ENCODE measurements around the gene PRPF31. TPM values are rescaled to one million over a fixed set of nuclear protein-coding genes. Genes with fewer than 3 reads are reported as not detected.

Gene PRPF31
- total and polyA plus RNA-seq, 2 of the 13 experiments (the other 11 are each of a cell fraction or from before 2014, with no cell fraction given): 23.8 to 63.8 TPM

DNA sequence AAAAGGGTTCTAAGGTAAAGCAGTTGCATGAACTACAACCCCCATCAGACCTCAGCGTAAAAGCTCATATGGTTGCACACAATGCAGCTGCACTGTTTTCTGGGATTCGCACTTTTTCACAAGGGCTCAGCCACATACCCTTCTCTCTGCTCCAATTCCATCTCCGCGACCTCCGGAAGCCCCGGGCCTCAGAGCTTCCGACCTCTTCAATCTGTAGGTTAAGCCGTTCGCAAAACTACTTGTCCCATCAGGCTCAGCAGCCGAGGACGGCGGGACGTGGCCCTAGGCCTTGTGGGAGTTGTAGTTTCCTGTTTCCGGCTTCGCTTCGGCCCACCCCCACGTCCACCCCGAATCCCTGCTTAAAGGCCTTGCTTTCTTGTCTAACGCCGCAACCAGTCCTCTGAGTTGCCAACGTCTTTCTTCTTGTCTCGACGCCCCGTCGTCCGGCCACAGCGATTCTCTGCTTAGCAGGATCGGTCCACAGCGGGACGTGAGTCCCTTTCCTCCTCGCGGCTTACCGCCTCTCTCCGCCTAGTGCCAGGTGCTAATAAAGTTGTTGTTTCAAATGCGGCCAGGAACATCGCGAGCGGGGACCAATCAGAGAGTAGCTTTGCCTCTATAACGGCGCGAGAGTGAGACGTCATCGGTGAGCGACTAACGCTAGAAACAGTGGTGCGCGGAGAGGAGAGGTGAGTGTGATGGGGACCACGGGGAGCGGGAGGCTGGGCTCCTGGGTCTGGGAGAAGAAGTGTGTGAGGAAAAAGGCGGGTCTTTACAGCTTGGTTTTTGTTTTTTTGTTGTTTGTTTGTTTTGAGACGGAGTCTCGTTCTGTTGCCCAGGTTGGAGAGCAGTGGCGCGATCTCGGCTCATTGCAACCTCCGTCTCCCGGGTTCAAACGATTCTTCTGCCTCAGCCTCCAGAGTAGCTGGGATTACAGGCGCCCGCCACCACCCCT lies at the start of gene PRPF31, which contains the start of gene TFPT (continued):
- TF ChIP-seq, protein P1, sequence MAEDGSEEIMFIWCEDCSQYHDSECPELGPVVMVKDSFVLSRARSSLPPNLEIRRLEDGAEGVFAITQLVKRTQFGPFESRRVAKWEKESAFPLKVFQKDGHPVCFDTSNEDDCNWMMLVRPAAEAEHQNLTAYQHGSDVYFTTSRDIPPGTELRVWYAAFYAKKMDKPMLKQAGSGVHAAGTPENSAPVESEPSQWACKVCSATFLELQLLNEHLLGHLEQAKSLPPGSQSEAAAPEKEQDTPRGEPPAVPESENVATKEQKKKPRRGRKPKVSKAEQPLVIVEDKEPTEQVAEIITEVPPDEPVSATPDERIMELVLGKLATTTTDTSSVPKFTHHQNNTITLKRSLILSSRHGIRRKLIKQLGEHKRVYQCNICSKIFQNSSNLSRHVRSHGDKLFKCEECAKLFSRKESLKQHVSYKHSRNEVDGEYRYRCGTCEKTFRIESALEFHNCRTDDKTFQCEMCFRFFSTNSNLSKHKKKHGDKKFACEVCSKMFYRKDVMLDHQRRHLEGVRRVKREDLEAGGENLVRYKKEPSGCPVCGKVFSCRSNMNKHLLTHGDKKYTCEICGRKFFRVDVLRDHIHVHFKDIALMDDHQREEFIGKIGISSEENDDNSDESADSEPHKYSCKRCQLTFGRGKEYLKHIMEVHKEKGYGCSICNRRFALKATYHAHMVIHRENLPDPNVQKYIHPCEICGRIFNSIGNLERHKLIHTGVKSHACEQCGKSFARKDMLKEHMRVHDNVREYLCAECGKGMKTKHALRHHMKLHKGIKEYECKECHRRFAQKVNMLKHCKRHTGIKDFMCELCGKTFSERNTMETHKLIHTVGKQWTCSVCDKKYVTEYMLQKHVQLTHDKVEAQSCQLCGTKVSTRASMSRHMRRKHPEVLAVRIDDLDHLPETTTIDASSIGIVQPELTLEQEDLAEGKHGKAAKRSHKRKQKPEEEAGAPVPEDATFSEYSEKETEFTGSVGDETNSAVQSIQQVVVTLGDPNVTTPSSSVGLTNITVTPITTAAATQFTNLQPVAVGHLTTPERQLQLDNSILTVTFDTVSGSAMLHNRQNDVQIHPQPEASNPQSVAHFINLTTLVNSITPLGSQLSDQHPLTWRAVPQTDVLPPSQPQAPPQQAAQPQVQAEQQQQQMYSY (CRISPR knock-in tag; IDR thresholded peaks at IDR 0.05): no peak
- TF ChIP-seq NR2F6 (IDR thresholded peaks at IDR 0.05): no peak; the same call in 1 of the 2 replicates
- TF ChIP-seq NR2F6 (CRISPR knock-in tag; IDR thresholded peaks at IDR 0.05): peak; percentile 43; the same call in 1 of the 2 replicates
- peak; percentile 57 for TF ChIP-seq GATAD2A (CRISPR knock-in tag; IDR thresholded peaks at IDR 0.05)
- TF ChIP-seq FOXC1 (CRISPR knock-in tag; IDR thresholded peaks at IDR 0.05; ENCODE audit: borderline replicate concordance): peak; percentile 52; the same call in 1 of the 2 replicates
- TF ChIP-seq NBN (conservative IDR thresholded peaks at IDR 0.05): no peak
- TF ChIP-seq NFE2L2 (IDR thresholded peaks at IDR 0.05; ENCODE audit: low read length): no peak
- TF ChIP-seq, protein P2, sequence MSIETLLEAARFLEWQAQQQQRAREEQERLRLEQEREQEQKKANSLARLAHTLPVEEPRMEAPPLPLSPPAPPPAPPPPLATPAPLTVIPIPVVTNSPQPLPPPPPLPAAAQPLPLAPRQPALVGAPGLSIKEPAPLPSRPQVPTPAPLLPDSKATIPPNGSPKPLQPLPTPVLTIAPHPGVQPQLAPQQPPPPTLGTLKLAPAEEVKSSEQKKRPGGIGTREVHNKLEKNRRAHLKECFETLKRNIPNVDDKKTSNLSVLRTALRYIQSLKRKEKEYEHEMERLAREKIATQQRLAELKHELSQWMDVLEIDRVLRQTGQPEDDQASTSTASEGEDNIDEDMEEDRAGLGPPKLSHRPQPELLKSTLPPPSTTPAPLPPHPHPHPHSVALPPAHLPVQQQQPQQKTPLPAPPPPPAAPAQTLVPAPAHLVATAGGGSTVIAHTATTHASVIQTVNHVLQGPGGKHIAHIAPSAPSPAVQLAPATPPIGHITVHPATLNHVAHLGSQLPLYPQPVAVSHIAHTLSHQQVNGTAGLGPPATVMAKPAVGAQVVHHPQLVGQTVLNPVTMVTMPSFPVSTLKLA (IDR thresholded peaks at IDR 0.05): peak; percentile 50
- TF ChIP-seq DNMT1 (CRISPR knock-in tag; IDR thresholded peaks at IDR 0.05): no peak
- TF ChIP-seq CBX2 (IDR thresholded peaks at IDR 0.05; ENCODE audit: low read depth, low read length): no peak
- TF ChIP-seq CBX2 (CRISPR knock-in tag; IDR thresholded peaks at IDR 0.05; ENCODE audit: low read depth): no peak; the same call in 1 of the 2 replicates
- TF ChIP-seq MIER3 (CRISPR knock-in tag; IDR thresholded peaks at IDR 0.05; ENCODE audit: borderline replicate concordance): peak; percentile 66; the same call in 1 of the 2 replicates
- no peak for TF ChIP-seq ZFAT (CRISPR knock-in tag; conservative IDR thresholded peaks at IDR 0.05)
- TF ChIP-seq, protein P3, sequence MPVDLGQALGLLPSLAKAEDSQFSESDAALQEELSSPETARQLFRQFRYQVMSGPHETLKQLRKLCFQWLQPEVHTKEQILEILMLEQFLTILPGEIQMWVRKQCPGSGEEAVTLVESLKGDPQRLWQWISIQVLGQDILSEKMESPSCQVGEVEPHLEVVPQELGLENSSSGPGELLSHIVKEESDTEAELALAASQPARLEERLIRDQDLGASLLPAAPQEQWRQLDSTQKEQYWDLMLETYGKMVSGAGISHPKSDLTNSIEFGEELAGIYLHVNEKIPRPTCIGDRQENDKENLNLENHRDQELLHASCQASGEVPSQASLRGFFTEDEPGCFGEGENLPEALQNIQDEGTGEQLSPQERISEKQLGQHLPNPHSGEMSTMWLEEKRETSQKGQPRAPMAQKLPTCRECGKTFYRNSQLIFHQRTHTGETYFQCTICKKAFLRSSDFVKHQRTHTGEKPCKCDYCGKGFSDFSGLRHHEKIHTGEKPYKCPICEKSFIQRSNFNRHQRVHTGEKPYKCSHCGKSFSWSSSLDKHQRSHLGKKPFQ (CRISPR knock-in tag; IDR thresholded peaks at IDR 0.05; ENCODE audit: insufficient replicate concordance): peak; percentile 29
- TF ChIP-seq KLF16 (CRISPR knock-in tag; IDR thresholded peaks at IDR 0.05): peak in 1 of 2 experiments; percentile 98; a peak in 2 of 4 replicates
- TF ChIP-seq, protein P4, sequence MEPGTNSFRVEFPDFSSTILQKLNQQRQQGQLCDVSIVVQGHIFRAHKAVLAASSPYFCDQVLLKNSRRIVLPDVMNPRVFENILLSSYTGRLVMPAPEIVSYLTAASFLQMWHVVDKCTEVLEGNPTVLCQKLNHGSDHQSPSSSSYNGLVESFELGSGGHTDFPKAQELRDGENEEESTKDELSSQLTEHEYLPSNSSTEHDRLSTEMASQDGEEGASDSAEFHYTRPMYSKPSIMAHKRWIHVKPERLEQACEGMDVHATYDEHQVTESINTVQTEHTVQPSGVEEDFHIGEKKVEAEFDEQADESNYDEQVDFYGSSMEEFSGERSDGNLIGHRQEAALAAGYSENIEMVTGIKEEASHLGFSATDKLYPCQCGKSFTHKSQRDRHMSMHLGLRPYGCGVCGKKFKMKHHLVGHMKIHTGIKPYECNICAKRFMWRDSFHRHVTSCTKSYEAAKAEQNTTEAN (CRISPR knock-in tag; conservative IDR thresholded peaks at IDR 0.05): no peak
- TF ChIP-seq, protein P5, sequence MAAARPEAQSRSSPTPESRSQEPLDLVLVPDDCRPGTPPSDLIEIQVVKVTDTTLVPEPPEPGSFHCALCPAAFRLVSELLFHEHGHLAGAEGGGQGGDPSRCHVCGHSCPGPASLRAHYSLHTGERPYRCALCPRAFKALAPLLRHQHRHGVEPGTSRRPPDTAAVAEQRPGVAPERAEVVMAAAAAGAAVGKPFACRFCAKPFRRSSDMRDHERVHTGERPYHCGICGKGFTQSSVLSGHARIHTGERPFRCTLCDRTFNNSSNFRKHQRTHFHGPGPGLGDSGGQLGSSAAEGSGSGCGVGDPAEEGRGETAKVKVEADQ (CRISPR knock-in tag; IDR thresholded peaks at IDR 0.05; ENCODE audit: borderline replicate concordance): peak; percentile 62; the same call in 1 of the 2 replicates
- peak; percentile 55; the same call in 1 of the 2 replicates for TF ChIP-seq RFX5 (IDR thresholded peaks at IDR 0.05; ENCODE audit: low read depth, low read length)
- no peak for TF ChIP-seq KAT2B (IDR thresholded peaks at IDR 0.05; ENCODE audit: borderline replicate concordance, low read depth, low read length)
- no peak for TF ChIP-seq ZNF3 (CRISPR knock-in tag; IDR thresholded peaks at IDR 0.05)
- peak; percentile 98 for TF ChIP-seq ZZZ3 (CRISPR knock-in tag; IDR thresholded peaks at IDR 0.05; ENCODE audit: borderline replicate concordance)
